AG04450 (cell line): Measurements from ENCODE around the gene TRAF4. TPM values are rescaled to one million over a fixed set of nuclear protein-coding genes. Genes with fewer than 3 reads are reported as not detected.

Experiments used
- CTCF ChIA-PET: fragments of 300-600, 350-600 bp; formaldehyde crosslinking; extraction: SDS; loops from one replicate; lab custom pipeline; 2022; ENCODE audit warnings: antibody characterized with exemption, inconsistent platforms; lab: Charles Lee
- POLR2A ChIA-PET: fragments of 350-600 bp; formaldehyde crosslinking; extraction: SDS; loops from one replicate; lab custom pipeline; 2021; ENCODE audit warnings: antibody characterized with exemption, inconsistent platforms; lab: Yijun Ruan, JAX
- DNase-seq: peaks from one replicate; pipeline ENCODE4 v3.0.0-alpha.2; 2011; ENCODE audit warnings: low read depth, low spot score
- H3K27ac ChIP-seq: one replicate; pipeline ENCODE4 v1.5.1; 2012; ENCODE audit warnings: low read depth, low read length, control low read depth
- H3K27me3 ChIP-seq: one replicate; pipeline ENCODE4 v1.6.0; 2012; ENCODE audit warnings: low read length; ENCODE audit not compliant: control insufficient read depth, insufficient read depth
- H3K4me3 ChIP-seq: 2 replicates; pipeline ENCODE4 v1.5.1; 2011; ENCODE audit warnings: mild to moderate bottlenecking, low read depth, low read length, control low read depth
- H3K9me3 ChIP-seq: 2 replicates; pipeline ENCODE4 v1.5.1; 2012; ENCODE audit warnings: low read length; ENCODE audit not compliant: control insufficient read depth, insufficient read depth
- CTCF ChIP-seq: IDR thresholded peaks from 2 replicates; pipeline ENCODE4 v1.5.1; 2011; ENCODE audit warnings: low read depth, low read length, control low read depth, inconsistent platforms
- polyA plus RNA-seq: library from polyadenylated mRNA; depleted of rRNA; stranded (reverse); fragments of >200 nt; gene quantifications from 2 replicates; pipeline ENCODE4 v1.2.3, GENCODE V29; 2011

TRAF4 gene
- polyA plus RNA-seq, 1 experiment = 26.1 TPM

GRCh38 chr17:28710861-28711722, 32.7 kb upstream of the TRAF4 start:
- Histone ChIP-seq H3K9me3 (no peaks in the 10 kb centered on the region), H3K27me3 (no peaks in the 10 kb centered on the region), H3K27ac (peak overlapping the region; percentile 78), H3K4me3 (peak overlapping the region; percentile 64)
- ChIA-PET CTCF (interaction anchor here (0.9 to 2.0 kb wide), 4 partner anchors 8 to 65 kb away, joined by 3 to 6 read pairs (median 5); partner anchors contain the start of genes RPL23A and TLCD1), POLR2A (interaction anchor here (0.6 to 2.6 kb wide), 11 partner anchors 9 to 349 kb away, joined by 3 to 40 read pairs (median 4); partner anchors contain the start of genes FAM222B, RPL23A, SDF2 and SUPT6H)
- no peak for TF ChIP-seq CTCF
- DNase-seq = peak; percentile 68

DNA sequence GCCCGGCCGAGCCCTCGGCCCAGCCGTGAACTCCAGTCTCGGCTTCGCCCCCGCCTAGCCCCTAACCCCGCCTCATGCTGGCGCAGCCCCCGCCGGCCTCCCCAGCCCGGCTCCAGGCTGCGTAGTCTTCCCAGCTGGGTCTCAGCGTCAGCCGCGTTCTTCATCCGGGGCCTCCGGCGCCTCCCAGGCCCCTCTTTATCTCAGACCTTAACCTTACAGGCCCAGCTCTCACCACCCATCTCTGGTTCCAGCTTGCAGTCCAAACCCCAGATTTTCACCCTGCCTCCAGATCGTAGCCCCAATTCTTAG, 32.1 kb upstream of the TRAF4 start, which contains the start of gene PROCA1:
PROCA1 (minus strand) TSS at position 166 of the 309 bp plus-strand sequence. CDS start 228 bp downstream, outside the sequence.
- Histone ChIP-seq H3K27me3 (no peaks in the 10 kb centered on the region), H3K9me3 (no peaks in the 10 kb centered on the region; the same call in 1 of the 2 replicates), H3K4me3 (peak within 1 kb of the TSS; percentile 64), H3K27ac (peak within 1 kb of the TSS; percentile 78)
- no peak for DNase-seq
- ChIA-PET POLR2A (interaction anchor here (0.6 to 2.6 kb wide), 10 partner anchors 8 to 349 kb away, joined by 3 to 40 read pairs (median 5); partner anchors contain the start of genes FAM222B, RPL23A, SDF2 and SUPT6H), CTCF (interaction anchor here (1.1 kb wide), 1 partner anchor 10 kb away, joined by 3 read pairs; no protein-coding TSS in a partner anchor)
- TF ChIP-seq CTCF = no peak

DNA sequence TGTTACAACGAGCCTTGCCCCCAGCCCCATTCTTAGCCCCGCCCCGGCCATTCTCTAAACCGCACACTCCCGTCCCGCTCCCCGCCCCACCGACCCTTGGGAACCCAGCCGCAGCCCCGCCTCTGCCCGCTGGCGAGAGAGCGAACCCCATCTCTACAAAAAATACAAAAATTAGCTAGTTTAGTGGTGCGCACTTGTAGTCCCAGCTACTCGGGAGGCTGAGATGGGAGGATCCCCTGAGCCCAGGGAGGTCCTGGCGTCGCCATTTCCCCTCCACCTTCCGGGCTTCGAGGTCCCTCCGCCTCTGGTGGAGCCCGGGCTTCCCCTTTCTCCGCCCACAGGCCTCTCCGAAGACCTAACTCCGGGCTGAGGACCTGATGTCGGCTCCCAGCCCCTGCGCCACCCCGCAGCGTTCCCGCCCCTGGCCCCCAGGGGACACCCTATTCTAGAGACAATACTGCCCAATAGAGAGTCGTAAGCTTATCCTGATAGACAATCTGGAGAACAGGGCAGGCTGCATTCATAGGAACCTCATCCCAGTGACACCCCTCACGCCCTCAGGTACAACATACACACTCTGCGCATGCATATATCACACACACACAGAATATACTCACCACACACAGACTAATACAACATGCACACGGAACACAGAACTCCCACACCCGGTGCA, 31.6 kb upstream of the TRAF4 start:
- no peaks in the 10 kb centered on the region for H3K27me3 ChIP-seq
- CTCF ChIA-PET = interaction anchor here (0.6 kb wide), 1 partner anchor 31 kb away, joined by 4 read pairs; no protein-coding TSS in a partner anchor
- H3K9me3 ChIP-seq = no peaks in the 10 kb centered on the region; the same call in 1 of the 2 replicates
- no peak for TF ChIP-seq CTCF
- DNase-seq = no peak
- POLR2A ChIA-PET = interaction anchor here (1.0 to 2.6 kb wide), 4 partner anchors 8 to 50 kb away, joined by 5 to 40 read pairs (median 14); partner anchors contain the start of genes RPL23A, SDF2, SUPT6H and TLCD1
- H3K4me3 ChIP-seq = peak overlapping the region; percentile 44
- peak overlapping the region; percentile 78 for H3K27ac ChIP-seq

DNA sequence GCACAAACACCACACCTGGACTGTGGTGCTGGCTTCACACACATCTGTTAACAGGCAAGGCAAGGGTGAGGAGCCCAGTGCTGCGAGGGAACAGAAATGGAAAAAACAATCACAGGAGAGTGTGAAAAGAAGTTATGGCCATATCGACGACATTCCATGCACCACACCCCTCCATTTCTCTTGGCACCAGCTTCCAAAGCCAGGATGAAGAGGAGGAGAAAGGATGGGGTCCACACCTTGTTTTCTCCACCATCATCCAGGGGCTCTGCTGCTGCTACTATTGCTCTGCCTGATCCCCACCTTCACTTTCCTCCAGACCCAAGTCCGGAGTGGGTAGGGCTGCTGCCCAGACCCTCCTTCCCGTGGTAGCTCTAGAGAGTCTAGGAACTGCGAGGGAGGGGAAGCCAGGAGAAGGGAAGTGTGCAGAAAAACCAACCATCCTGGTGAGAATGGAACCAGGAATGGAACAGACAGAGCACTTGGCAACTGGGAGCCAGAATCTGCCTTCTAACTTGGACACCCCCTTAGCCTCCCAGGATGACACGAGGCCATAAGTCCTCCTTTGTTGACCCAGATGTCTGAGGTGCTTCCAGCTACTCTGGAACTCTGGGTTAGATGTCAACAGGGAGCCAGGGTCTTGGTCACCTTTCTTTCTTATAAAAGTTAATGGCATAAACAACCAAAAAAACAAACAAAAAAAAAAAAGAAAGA, 31.0 kb upstream of the TRAF4 start:
- H3K27me3 ChIP-seq = no peaks in the 10 kb centered on the region
- H3K9me3 ChIP-seq = no peaks in the 10 kb centered on the region; the same call in 1 of the 2 replicates
- H3K4me3 ChIP-seq = no peak overlapping the region
- ChIA-PET POLR2A (interaction anchor here (1.0 kb wide), 1 partner anchor 11 kb away, joined by 5 read pairs; no protein-coding TSS in a partner anchor), CTCF (interaction anchor here (0.6 kb wide), 1 partner anchor 30 kb away, joined by 4 read pairs; no protein-coding TSS in a partner anchor)
- DNase-seq = no peak
- no peak for TF ChIP-seq CTCF
- H3K27ac ChIP-seq = no peak overlapping the region
